GM12878 (cell line): ENCODE data around the gene POLR1G. TPM values are rescaled to one million over a fixed set of nuclear protein-coding genes. Genes with fewer than 3 reads are reported as not detected.

Source experiments
- ATAC-seq: fragments of 200-7000 bp; cut with Tn5 transposase; 3 replicates; pipeline ENCODE4 v1.9.1; 2020; ENCODE audit warnings: mild to moderate bottlenecking, moderate library complexity
- BruUV-seq: library from RNA; stranded (reverse); fragments of 400-500 nt; replicated peaks from 2 replicates; lab custom pipeline; 2021; lab: Mats Ljungman, UMichigan
- CTCF ChIA-PET: fragments of 300-600 bp; sonication (Branson Sonifier 250); formaldehyde crosslinking; extraction: SDS; loops from one replicate; lab custom pipeline; 2021; ENCODE audit warnings: inconsistent platforms; lab: Yijun Ruan, JAX
- POLR2A ChIA-PET: fragments of 350-600 bp; formaldehyde crosslinking; extraction: SDS; loops from one replicate; lab custom pipeline; 2021; ENCODE audit warnings: inconsistent platforms; lab: Charles Lee
- RAD21 ChIA-PET: fragments of 300-600 bp; sonication (Branson Sonifier 250); formaldehyde crosslinking; loops from one replicate; lab custom pipeline; 2023; ENCODE audit warnings: antibody characterized with exemption; ENCODE audit not compliant: unreplicated experiment; lab: Charles Lee
- SMC1A ChIA-PET: fragments of 300-600 bp; sonication (Branson Sonifier 250); formaldehyde crosslinking; loops from one replicate; lab custom pipeline; 2023; ENCODE audit not compliant: unreplicated experiment, uncharacterized antibody; lab: Charles Lee
- DNase-seq: peaks from one replicate; pipeline ENCODE4 v3.0.0-alpha.2; 2011; ENCODE audit warnings: low read depth, low spot score
- FAIRE-seq: peaks from 3 replicates; lab custom pipeline; 2011; peaks lifted over from hg19 to GRCh38; lab: Jason Lieb, UNC
- H2AFZ ChIP-seq: 2 replicates; pipeline ENCODE4 v1.6.0; 2011; ENCODE audit warnings: low read depth, low read length, control low read depth; ENCODE audit not compliant: control insufficient read depth
- H3K27ac ChIP-seq: 2 replicates; pipeline ENCODE4 v1.5.1; 2011; ENCODE audit warnings: control low read depth; ENCODE audit not compliant: control insufficient read depth, insufficient read depth
- H3K27me3 ChIP-seq, 2 experiments: replicated peaks in 1 of 2; 2 replicates each; pipeline versions ENCODE4 v1.6.0 to v1.6.1; 2011; ENCODE audit warnings: low read length in 1 of 2; ENCODE audit not compliant: control insufficient read depth in 2 of 2, insufficient read depth in 2 of 2
- H3K36me3 ChIP-seq, 2 experiments: 2 replicates each; pipeline ENCODE4 v1.5.1; 2011; ENCODE audit warnings: low read length in 1 of 2; ENCODE audit not compliant: control insufficient read depth in 2 of 2, insufficient read depth in 2 of 2
- H3K4me1 ChIP-seq: 2 replicates; pipeline ENCODE4 v1.6.1; 2011; ENCODE audit warnings: mild to moderate bottlenecking, low read length, moderate library complexity, mixed read lengths; ENCODE audit not compliant: control insufficient read depth, insufficient read depth
- H3K4me2 ChIP-seq: 2 replicates; pipeline ENCODE4 v1.6.0; 2011; ENCODE audit warnings: control low read depth; ENCODE audit not compliant: control insufficient read depth, insufficient read depth
- H3K4me3 ChIP-seq: fragments of 200-600 bp; sonication (generic); 2 replicates; pipeline ENCODE4 v1.5.1; 2016
- H3K79me2 ChIP-seq: 2 replicates; pipeline ENCODE4 v1.6.0; 2011; ENCODE audit warnings: low read length; ENCODE audit not compliant: control insufficient read depth, insufficient read depth
- H3K9ac ChIP-seq: 2 replicates; pipeline ENCODE4 v1.8.0; 2011; ENCODE audit warnings: low read length, control low read depth, mixed read lengths; ENCODE audit not compliant: control insufficient read depth, insufficient read depth
- H3K9me3 ChIP-seq: replicated peaks from 3 replicates; pipeline ENCODE4 v1.5.1; 2011; ENCODE audit warnings: mild to moderate bottlenecking, low read length; ENCODE audit not compliant: control insufficient read depth, insufficient read depth
- H4K20me1 ChIP-seq: 2 replicates; pipeline ENCODE4 v1.6.0; 2011; ENCODE audit not compliant: control insufficient read depth, insufficient read depth
- GATAD2B ChIP-seq: fragments of 450-650 bp; conservative IDR thresholded peaks from 2 replicates; pipeline ENCODE4 v1.6.1; 2017; ENCODE audit warnings: low read depth, mild to moderate bottlenecking, moderate library complexity
- JUNB ChIP-seq: IDR thresholded peaks from 2 replicates; pipeline ENCODE4 v1.6.1; 2016; ENCODE audit warnings: antibody characterized with exemption, mild to moderate bottlenecking
- NBN ChIP-seq: fragments of 450-650 bp; IDR thresholded peaks from 2 replicates; pipeline ENCODE4 v1.6.1; 2016
- PAX8 ChIP-seq: fragments of 450-650 bp; IDR thresholded peaks from 2 replicates; pipeline ENCODE4 v1.6.1; 2017; ENCODE audit warnings: mild to moderate bottlenecking, moderate library complexity
- REST ChIP-seq: IDR thresholded peaks from 2 replicates; pipeline ENCODE4 v1.6.1; 2012; ENCODE audit warnings: mild to moderate bottlenecking, low read depth, low read length
- RFX5 ChIP-seq: IDR thresholded peaks from 2 replicates; pipeline ENCODE4 v1.6.1; 2011; ENCODE audit warnings: low read depth, low read length, improper control_type of control experiment
- SIN3A ChIP-seq: IDR thresholded peaks from 2 replicates; pipeline ENCODE4 v1.6.1; 2012; ENCODE audit warnings: low read depth, low read length, improper control_type of control experiment
- SMC3 ChIP-seq: IDR thresholded peaks from 2 replicates; pipeline ENCODE4 v1.6.1; 2011; ENCODE audit warnings: low read length, improper control_type of control experiment, borderline replicate concordance
- SREBF2 ChIP-seq: IDR thresholded peaks from 2 replicates; pipeline ENCODE4 v1.6.1; 2012; ENCODE audit warnings: mild to moderate bottlenecking, low read length
- USF2 ChIP-seq: IDR thresholded peaks from 2 replicates; pipeline ENCODE4 v1.6.1; 2011; ENCODE audit warnings: low read depth, low read length, improper control_type of control experiment, borderline replicate concordance
- ZBTB40 ChIP-seq: fragments of 450-650 bp; IDR thresholded peaks from 2 replicates; pipeline ENCODE4 v1.6.1; 2016; ENCODE audit warnings: mild to moderate bottlenecking, moderate library complexity, borderline replicate concordance
- WGBS: methylation state at CpG from one replicate; pipeline ENCODE4 v1.1.6; 2016; ENCODE audit warnings: low lambda C conversion rate; ENCODE audit not compliant: insufficient replicate concordance, insufficient coverage; ENCODE audit errors: missing lambda C conversion rate; 5-methylcytosine and 5-hydroxymethylcytosine counted together
- in situ Hi-C: fragments of 300-500 bp; cut with MboI; formaldehyde crosslinking; loops from 9 replicates; pipeline ENCODE4 v1.14.3; 2018; ENCODE audit warnings: mixed read lengths
- intact Hi-C: fragments of 100-400 bp; cut with micrococcal nuclease; formaldehyde crosslinking; loops from one replicate; pipeline ENCODE4 v1.14.2; 2022; ENCODE audit not compliant: unreplicated experiment
- polyA plus RNA-seq, 11 experiments: library from polyadenylated mRNA; depleted of rRNA in 4 of 11; unstranded in 6 of 11; stranded (reverse) in 5 of 11; fragments of >200 nt; fragmentation: Nextera tagmentation in 4 of 11; fragmentation: Illumina TruSeq in 1 of 11; extraction: Ambion mirVana in 4 of 11; extraction: Trizol in 1 of 11; gene quantifications; 1 replicate in 1 of 11; 2 replicates in 10 of 11; pipeline versions ENCODE4 v1.2.1 to v1.2.3, GENCODE V29; 2011 to 2016; ENCODE audit warnings: inconsistent platforms in 2 of 11, missing spikeins in 2 of 11, low read depth in 1 of 11
- total RNA-seq, 4 experiments: library from RNA; depleted of rRNA in 3 of 4; stranded (reverse); fragments of >200 nt in 3 of 4; fragmentation: Illumina TruSeq in 1 of 4; extraction: Trizol in 1 of 4; gene quantifications; 2 replicates each; pipeline versions ENCODE4 v1.2.1 to v1.2.3, GENCODE V29; 2013 to 2021

Gene POLR1G
- total and polyA plus RNA-seq, 10 of the 15 experiments (the other 5 are each of a cell fraction or from before 2014, with no cell fraction given) = 2.0 to 30.9 (median 20.5) TPM

DNA sequence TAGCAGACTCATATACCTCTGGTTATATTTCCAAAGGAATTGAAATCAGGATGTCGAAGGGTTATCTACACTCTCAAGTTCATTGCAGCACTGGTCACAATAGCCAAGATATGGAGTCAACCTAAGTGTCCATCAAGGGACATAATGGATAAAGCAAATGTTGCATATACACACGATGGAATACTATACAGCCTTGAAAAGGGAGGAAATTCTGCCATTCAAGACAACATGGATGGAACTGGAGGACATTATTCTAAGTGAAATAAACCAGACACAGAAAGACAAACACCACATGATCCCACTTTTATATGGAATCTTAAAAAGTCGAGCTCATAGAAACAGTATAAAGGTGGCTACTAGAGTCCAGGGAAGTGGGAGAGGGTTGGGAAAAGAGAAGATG is 30.9 kb downstream of the POLR1G start (continued):
- TF ChIP-seq REST = no peak
- no peak for TF ChIP-seq NBN
- no peak for TF ChIP-seq RFX5
- no peak for TF ChIP-seq SREBF2
- no peak for TF ChIP-seq USF2
- TF ChIP-seq SMC3 = no peak

DNA sequence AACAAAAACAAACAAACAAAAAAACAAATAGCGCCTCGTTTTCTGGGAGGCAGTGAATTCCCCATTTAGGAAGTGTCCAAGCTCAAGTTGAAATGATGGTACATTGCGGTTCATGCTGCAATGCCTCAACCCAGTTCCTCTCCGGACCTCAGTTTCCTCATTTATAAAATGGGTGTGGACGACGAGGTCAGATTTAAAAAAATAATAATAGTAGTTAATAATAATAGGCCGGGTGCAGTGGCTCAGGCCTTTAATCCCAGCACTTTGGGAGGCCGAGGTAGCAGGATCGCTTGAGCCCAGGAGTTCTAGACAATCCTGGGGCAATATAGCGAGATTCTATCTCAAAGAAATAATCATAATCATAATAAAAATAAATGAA is 32.7 kb downstream of the POLR1G start:
- ChIA-PET RAD21 (interaction anchor here (0.8 to 3.5 kb wide), 25 partner anchors 8 to 330 kb away, joined by 3 to 206 read pairs (median 5); partner anchors contain the start of genes FOSB, PPP1R13L, QPCTL and SIX5), POLR2A (interaction anchor here (0.7 to 2.6 kb wide), 13 partner anchors 9 to 204 kb away, joined by 3 to 30 read pairs (median 6); partner anchors contain the start of gene FOSB), CTCF (interaction anchor here (0.6 to 6.6 kb wide), 46 partner anchors 10 to 360 kb away, joined by 3 to 385 read pairs (median 4); partner anchors contain the start of genes ERCC1, FOSB, PPM1N and PPP1R13L), SMC1A (interaction anchor here (0.6 to 6.0 kb wide), 19 partner anchors 8 to 206 kb away, joined by 3 to 145 read pairs (median 6); partner anchors contain the start of gene FOSB)
- no peaks in the 10 kb centered on the region for H3K79me2 ChIP-seq
- 22% methylated on average over 10 of the region's 10 CpGs for WGBS
- FAIRE-seq = no peak
- ATAC-seq = no peak
- peak overlapping the region; percentile 82 for H3K27ac ChIP-seq
- BruUV-seq = no TSS peak
- H4K20me1 ChIP-seq = no peaks in the 10 kb centered on the region
- TF ChIP-seq PAX8 (no peak), ZBTB40 (peak; percentile 37; the same call in 1 of the 2 replicates), GATAD2B (no peak), SIN3A (no peak), JUNB (no peak)
- no peaks in the 10 kb centered on the region for H3K9me3 ChIP-seq
- intact Hi-C loops (loop anchor here (1.0 to 5.0 kb wide), 3 partner anchors 11 to 143 kb away; partner anchors contain the start of gene OPA3), in situ Hi-C loops (no loop called here)
- H3K36me3 ChIP-seq = no peaks in the 10 kb centered on the region
- H3K4me1 ChIP-seq = peaks cover 16% of the 10 kb centered on the region
- peak overlapping the region; percentile 57; the same call in 1 of the 2 replicates for H3K4me3 ChIP-seq
- no peaks in the 10 kb centered on the region for H3K27me3 ChIP-seq
- no peak for DNase-seq
- H3K4me2 ChIP-seq = peak overlapping the region; percentile 15
- H2AFZ ChIP-seq = peak overlapping the region; percentile 75
- H3K9ac ChIP-seq = peak overlapping the region; percentile 73; the same call in 1 of the 2 replicates
